Putamen (tissue), 1 donor: ENCODE measurements around the gene EPB41L5.

Source experiments
- DNase-seq: peaks from one replicate; pipeline ENCODE4 v3.0.0-alpha.2; 2016; ENCODE audit warnings: low spot score

EPB41L5 gene

GRCh38 chr2:120225549-120226065, 212.7 kb downstream of the EPB41L5 start:
- no peak for DNase-seq

GRCh38 chr2:120226316-120226715, 213.4 kb downstream of the EPB41L5 start:
- no peak for DNase-seq

GRCh38 chr2:120227111-120227991, 214.5 kb downstream of the EPB41L5 start:
- DNase-seq, result no peak

- DNase-seq, result no peak
Measured at GRCh38 chr2:120228503-120228902, 215.6 kb downstream of the EPB41L5 start.
